ENCODE results near the gene LRRC4.

DNA sequence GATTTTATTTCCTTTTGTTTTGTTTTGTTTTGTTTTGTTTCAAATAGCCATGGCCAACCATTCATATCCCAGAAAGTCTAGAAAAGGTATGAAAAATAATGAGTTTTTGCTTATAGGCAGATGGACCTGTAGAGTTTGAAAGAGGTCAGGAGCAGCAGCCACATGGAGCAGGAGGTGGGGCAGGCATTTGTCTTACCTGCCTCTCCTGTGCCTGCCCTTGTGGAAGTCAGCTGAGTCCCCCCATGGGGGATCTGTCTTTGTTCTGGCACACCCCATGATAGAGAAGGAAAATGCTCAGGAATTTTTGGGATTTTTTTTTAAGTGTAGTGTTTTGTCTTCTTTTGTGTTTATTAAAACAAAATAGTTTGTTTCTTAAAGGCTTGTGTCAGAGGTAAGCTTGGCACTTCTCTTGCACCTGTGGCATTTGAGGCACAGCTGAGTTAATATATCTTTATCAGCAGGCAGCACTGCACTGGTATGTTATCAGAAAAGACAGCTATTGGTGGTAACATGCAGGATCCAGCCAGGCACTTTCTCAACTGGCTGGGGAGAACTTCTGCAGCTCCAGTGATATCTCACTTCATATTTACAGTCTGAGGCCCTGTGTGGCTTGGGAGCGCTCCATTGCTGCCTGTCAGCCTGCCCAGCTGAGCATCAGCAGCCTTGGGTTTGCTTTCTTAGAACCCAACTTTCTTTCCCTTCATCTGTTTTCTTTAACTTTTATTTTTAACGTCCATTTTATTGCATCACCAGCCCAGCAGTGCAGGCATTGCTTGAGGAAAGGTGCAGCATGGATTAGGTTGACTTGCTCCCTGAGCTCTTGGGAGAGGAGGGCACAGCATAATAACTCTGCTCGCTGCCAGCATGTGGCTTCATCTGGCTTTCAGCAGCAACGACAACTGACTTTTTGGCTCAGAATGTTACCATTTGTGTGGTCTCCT is 44.4 kb downstream of the LRRC4 start:
- TF ChIP-seq, protein P1, sequence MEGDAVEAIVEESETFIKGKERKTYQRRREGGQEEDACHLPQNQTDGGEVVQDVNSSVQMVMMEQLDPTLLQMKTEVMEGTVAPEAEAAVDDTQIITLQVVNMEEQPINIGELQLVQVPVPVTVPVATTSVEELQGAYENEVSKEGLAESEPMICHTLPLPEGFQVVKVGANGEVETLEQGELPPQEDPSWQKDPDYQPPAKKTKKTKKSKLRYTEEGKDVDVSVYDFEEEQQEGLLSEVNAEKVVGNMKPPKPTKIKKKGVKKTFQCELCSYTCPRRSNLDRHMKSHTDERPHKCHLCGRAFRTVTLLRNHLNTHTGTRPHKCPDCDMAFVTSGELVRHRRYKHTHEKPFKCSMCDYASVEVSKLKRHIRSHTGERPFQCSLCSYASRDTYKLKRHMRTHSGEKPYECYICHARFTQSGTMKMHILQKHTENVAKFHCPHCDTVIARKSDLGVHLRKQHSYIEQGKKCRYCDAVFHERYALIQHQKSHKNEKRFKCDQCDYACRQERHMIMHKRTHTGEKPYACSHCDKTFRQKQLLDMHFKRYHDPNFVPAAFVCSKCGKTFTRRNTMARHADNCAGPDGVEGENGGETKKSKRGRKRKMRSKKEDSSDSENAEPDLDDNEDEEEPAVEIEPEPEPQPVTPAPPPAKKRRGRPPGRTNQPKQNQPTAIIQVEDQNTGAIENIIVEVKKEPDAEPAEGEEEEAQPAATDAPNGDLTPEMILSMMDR (IDR thresholded peaks at IDR 0.05; ENCODE audit: low read length), result no peak
- no peak for TF ChIP-seq EZH2 (optimal IDR thresholded peaks at IDR 0.05; ENCODE audit: low read depth, low read length)

All from MM.1S (cell line).